ENCODE data around the gene SLC3A2.

SLC3A2 gene

DNA sequence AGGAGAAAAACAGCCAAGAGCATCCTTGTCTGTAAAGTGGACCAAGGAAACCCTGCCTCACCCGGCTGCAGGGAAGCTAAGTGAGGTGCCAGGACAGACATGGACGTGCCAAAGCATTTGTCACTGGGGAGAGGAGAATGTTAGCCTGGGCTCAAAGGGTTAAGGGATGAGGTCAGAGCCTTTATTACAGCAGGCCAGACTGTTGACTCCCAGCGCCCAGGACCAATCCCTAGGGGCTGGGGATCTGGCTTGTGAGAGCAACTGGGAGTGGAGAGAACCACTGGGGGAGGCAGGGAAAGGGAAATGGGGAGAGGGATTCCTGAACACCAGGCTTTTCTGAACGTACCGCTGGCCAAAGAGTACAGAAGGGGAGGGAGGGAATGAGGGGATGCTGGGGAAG is 37.8 kb downstream of the SLC3A2 start:
- TF ChIP-seq CTCF (IDR thresholded peaks at IDR 0.05; ENCODE audit: insufficient read depth, missing control alignments) = no peak
- DNase-seq (ENCODE audit: insufficient read length, low spot score) (no peak), FAIRE-seq (no peak)

GRCh38 chr11:62919476-62919875 is 38.8 kb downstream of the SLC3A2 start:
- DNase-seq (ENCODE audit: insufficient read length, low spot score) = no peak
- no peak for FAIRE-seq
- no peak for TF ChIP-seq CTCF (IDR thresholded peaks at IDR 0.05; ENCODE audit: insufficient read depth, missing control alignments)

DNA sequence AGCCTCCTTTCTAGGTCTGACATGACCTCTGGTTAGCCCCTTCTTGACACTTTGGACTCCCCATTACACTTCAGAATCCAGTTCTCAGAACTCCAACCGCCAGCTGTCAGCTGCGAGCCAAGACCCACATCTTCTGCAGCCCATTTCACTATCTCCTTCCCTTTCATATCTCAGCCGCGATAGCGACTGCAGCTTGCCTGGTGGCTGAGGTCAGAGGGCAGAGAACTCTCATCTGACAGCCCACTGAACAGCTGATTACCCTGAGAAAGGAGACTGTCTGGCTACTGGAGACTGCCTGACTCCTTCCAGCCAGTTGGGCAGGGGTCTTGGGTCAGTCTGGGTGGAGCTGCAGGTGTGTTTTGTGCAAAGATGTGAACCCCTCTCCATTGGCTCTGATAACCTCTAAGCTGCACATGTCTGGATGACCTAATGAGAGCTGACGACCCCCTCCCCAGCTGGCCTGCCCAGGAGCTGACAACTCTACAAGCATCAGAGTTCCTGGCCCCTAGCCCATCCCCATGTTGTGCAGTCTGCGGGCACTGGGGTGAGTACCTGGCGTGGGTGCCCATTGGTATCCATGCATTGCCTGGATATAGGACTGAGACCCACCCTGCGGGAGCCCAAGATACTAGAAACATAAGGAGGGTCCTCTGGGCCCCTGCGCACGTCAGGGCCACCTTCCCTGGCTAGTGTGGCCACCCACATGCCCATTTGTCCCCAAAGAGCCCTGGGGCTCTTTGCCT is 39.4 kb downstream of the SLC3A2 start:
- DNase-seq (ENCODE audit: insufficient read length, low spot score) (no peak), FAIRE-seq (no peak)
- no peak for TF ChIP-seq CTCF (IDR thresholded peaks at IDR 0.05; ENCODE audit: insufficient read depth, missing control alignments)

GRCh38 chr11:62921201-62921572 is 40.5 kb downstream of the SLC3A2 start, which contains the start of gene CHRM1:
CHRM1 (minus strand) TSS chr11:62921363; CDS start chr11:62911100, 10,263 bp downstream.
- no peak for TF ChIP-seq CTCF (IDR thresholded peaks at IDR 0.05; ENCODE audit: insufficient read depth, missing control alignments)
- FAIRE-seq = no peak
- no peak for DNase-seq (ENCODE audit: insufficient read length, low spot score)

DNA sequence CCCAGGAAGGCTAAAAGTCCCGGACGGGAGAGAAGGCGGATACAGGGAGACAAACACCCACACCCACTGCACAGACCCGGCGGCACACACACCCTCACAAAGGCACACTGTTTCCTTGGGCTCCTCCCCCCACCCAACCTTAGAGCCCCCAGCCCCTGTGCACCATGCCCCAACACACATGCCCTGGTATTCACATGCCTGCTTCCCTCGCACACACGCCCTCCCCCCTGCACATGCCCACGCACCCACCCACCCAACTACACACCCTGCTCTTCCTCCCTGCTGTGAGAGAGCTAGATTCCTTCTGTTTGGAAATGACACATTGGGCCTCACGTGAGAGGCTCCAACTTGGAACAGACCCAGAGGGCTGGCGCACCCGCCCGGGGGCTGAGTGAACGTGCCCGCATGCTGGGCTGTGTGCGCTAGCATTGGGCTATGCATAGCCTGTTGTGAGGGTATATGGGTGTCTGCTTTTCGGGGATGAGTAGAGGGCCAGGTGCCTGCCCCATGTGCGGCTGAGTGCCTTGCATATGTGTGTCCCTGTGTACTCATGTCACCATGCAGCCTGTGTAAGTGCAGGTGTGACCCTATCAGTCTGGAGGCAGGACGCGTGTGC is 41.0 kb downstream of the SLC3A2 start:
- TF ChIP-seq CTCF (IDR thresholded peaks at IDR 0.05; ENCODE audit: insufficient read depth, missing control alignments) = no peak
- FAIRE-seq (no peak), DNase-seq (ENCODE audit: insufficient read length, low spot score) (no peak)

DNA sequence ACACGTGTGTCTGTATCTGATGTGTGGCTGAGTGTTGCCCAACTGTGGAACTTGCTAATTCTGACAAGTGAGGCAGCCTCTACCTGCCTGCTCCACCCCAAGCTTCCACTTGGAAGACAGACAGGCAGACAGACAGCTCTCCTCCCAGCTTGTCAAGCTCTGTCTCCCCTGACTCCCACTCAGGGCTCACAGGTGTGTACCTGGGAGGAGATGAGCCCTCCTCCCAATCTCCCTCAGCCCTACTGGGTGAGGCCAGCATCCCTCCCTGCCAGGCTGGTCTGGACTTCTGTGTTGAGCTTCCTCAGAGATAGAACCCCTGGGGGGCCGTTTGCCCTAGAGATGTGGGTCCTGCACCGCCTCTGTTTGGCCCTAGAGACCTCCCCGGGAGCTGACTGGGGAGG is 41.5 kb downstream of the SLC3A2 start:
- no peak for DNase-seq (ENCODE audit: insufficient read length, low spot score)

More for the DNA sequence above, 41.5 kb downstream of the SLC3A2 start:
- TF ChIP-seq CTCF (IDR thresholded peaks at IDR 0.05; ENCODE audit: insufficient read depth, missing control alignments) = no peak
- FAIRE-seq = no peak
